ENCODE data around the gene RXRA.

The RXRA gene

GRCh38 chr9:134357631-134358025 lies 31.4 kb downstream of the RXRA start (continued):
- TF ChIP-seq REPIN1 (tag by site-specific recombination; IDR thresholded peaks at IDR 0.05; ENCODE audit: low read depth): no peak

- H3K36me3 ChIP-seq (ENCODE audit: control insufficient read depth in 2 of 2, insufficient read depth in 1 of 2, low read length in 2 of 2): no peaks in the 10 kb centered on the region
- no peak overlapping the region for H3K27ac ChIP-seq (ENCODE audit: extremely low read depth, low read depth, low read length)
- ChIA-PET CTCF (no interaction called here), POLR2A (no interaction called here)
- H3K4me3 ChIP-seq (ENCODE audit: low read depth, low read length): no peak overlapping the region
- H3K9me3 ChIP-seq (ENCODE audit: control insufficient read depth, insufficient read depth, low read depth, low read length): no peaks in the 10 kb centered on the region
- H3K4me1 ChIP-seq (ENCODE audit: control insufficient read depth, insufficient read depth, low read length): no peaks in the 10 kb centered on the region; the same call in 1 of the 2 replicates
- TF ChIP-seq ZNF169 (tag by site-specific recombination; IDR thresholded peaks at IDR 0.05) (no peak), PATZ1 (tag by site-specific recombination; IDR thresholded peaks at IDR 0.05) (no peak), BCL11B (tag by site-specific recombination; IDR thresholded peaks at IDR 0.05; ENCODE audit: low read depth) (no peak), ZNF280D (tag by site-specific recombination; IDR thresholded peaks at IDR 0.05) (no peak), ZSCAN5A (tag by site-specific recombination; IDR thresholded peaks at IDR 0.05) (no peak), ZNF362 (tag by site-specific recombination; IDR thresholded peaks at IDR 0.05) (no peak), ZNF585B (tag by site-specific recombination; IDR thresholded peaks at IDR 0.05) (no peak), ZNF2 (tag by site-specific recombination; IDR thresholded peaks at IDR 0.05) (no peak), YY1 (tag by site-specific recombination; IDR thresholded peaks at IDR 0.05) (no peak), KLF17 (tag by site-specific recombination; IDR thresholded peaks at IDR 0.05) (peak; percentile 55), ZNF426 (tag by site-specific recombination; IDR thresholded peaks at IDR 0.05) (no peak), ZBTB8A (tag by site-specific recombination; IDR thresholded peaks at IDR 0.05) (peak; percentile 22; the same call in 1 of the 2 replicates), REPIN1 (tag by site-specific recombination; IDR thresholded peaks at IDR 0.05; ENCODE audit: low read depth) (no peak), HOXC10 (CRISPR knock-in tag; IDR thresholded peaks at IDR 0.05) (no peak), BCL6B (tag by site-specific recombination; IDR thresholded peaks at IDR 0.05) (no peak), REST (tag by site-specific recombination; IDR thresholded peaks at IDR 0.05) (no peak), MEIS1 (CRISPR knock-in tag; IDR thresholded peaks at IDR 0.05; ENCODE audit: borderline replicate concordance) (no peak), ZNF623 (tag by site-specific recombination; IDR thresholded peaks at IDR 0.05) (peak; percentile 87), ZNF501 (tag by site-specific recombination; IDR thresholded peaks at IDR 0.05) (no peak), ZNF600 (tag by site-specific recombination; IDR thresholded peaks at IDR 0.05) (peak; percentile 66; the same call in 1 of the 2 replicates), ZNF596 (tag by site-specific recombination; IDR thresholded peaks at IDR 0.05) (no peak), ZSCAN30 (tag by site-specific recombination; IDR thresholded peaks at IDR 0.05) (no peak)
Observed at GRCh38 chr9:134358026-134358661, 31.9 kb downstream of the RXRA start.

All from HEK293 (cell line).